Prostate gland (tissue), 2 donors: ENCODE data around the gene MRM1.

Experiments used
- CTCF ChIP-seq, 4 experiments: fragments of 200-600 bp in 2 of 4; fragments of 450-650 bp in 2 of 4; sonication (generic) in 2 of 4; IDR thresholded peaks; 1 replicate in 3 of 4; 2 replicates in 1 of 4; pipeline ENCODE4 v1.5.1; 2016 to 2019; ENCODE audit warnings: antibody characterized with exemption in 4 of 4, mild to moderate bottlenecking in 2 of 4, moderate library complexity in 2 of 4
- POLR2A ChIP-seq: fragments of 450-650 bp; IDR thresholded peaks from one replicate; pipeline ENCODE4 v1.6.1; 2016; ENCODE audit warnings: antibody characterized with exemption, mild to moderate bottlenecking
- POLR2AphosphoS5 ChIP-seq: sonication (generic); formaldehyde crosslinking; IDR thresholded peaks from one replicate; pipeline ENCODE4 v1.6.1; 2017; ENCODE audit warnings: antibody characterized with exemption

DNA sequence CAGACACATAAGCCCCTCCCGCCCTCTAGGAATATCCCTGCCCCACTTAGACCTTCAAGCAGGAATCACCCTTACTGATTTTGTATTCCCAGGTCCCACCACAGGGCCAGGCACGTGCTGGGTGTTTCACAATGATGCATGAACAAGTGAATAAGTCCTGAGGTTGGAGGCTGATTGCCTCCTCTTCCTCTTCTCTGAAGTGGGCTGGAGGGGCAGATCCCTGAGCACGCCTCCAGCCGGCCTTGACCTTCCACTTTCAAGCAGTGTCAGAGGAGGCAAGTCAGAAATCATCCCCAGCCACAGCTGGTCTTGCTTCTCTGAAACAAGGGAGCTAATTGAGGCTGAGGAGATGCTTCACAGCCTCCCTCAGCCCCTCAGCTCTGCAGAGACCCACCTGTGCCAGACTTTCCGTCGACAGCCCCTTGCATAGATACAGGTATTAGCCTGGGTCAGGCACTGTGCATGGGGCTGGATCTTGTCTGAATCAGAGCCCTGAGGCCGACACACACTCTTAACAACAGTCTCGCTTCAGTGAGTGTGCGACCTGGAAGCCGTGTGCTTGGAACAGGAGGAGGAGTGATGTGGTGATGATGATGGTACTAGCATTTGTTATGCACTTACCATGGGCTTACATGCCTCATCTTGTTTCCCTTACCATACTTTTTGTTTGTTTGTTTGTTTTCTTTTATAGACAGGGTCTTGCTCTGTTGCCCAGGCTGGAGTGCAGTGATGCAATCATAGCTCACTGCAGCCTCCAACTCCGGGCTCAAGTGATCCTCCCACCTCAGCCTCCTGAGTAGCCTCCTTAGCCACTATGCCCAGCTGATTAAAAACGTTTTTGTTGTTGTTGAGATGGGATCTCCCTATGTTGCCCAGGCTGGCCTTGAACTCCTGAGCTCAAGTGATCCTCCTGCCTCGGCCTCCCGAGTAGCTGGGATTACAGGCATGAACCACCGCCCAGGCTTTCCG is 15.0 kb downstream of the MRM1 start:
- TF ChIP-seq CTCF (IDR thresholded peaks at IDR 0.05) (no peak), POLR2A (no peak), POLR2AphosphoS5 (no peak)
